Effector memory CD8-positive, alpha-beta T cell (primary cell): ENCODE data around the gene OASL.
A peak's percentile ranks its signal among the peaks of the same experiment; 100 is the strongest.
"Not testable (repeated sequence)": the region's sequence is repeated elsewhere in the genome, so short reads cannot be mapped to it uniquely, and the experiment has no call there.

Source experiments
- ATAC-seq: fragments of 150-1000 bp; cut with Tn5 transposase; replicated peaks from 2 replicates; pipeline ENCODE4 v1.10.0; 2021; ENCODE audit warnings: mild to moderate bottlenecking, moderate library complexity
- DNase-seq, 3 experiments: peaks; one replicate each; pipeline ENCODE4 v3.0.0; 2021
- H3K27ac Mint-ChIP-seq, 2 donors: one replicate each; pipeline ENCODE4 v1.8.0; 2022; ENCODE audit warnings: mild to moderate bottlenecking in 2 of 2, mixed read lengths in 2 of 2, moderate library complexity in 2 of 2
- H3K27me3 Mint-ChIP-seq, 2 donors: one replicate each; pipeline ENCODE4 v1.8.0; 2022; ENCODE audit warnings: mixed read lengths in 2 of 2
- H3K36me3 Mint-ChIP-seq: one replicate; pipeline ENCODE4 v1.8.0; 2022; ENCODE audit warnings: mild to moderate bottlenecking, moderate library complexity, mixed read lengths; ENCODE audit not compliant: insufficient read depth
- H3K4me1 Mint-ChIP-seq, 2 donors: one replicate each; pipeline ENCODE4 v1.8.0; 2022; ENCODE audit warnings: low read depth in 2 of 2, mixed read lengths in 2 of 2
- H3K4me3 Mint-ChIP-seq, 2 donors: one replicate each; pipeline ENCODE4 v1.8.0; 2022; ENCODE audit warnings: mild to moderate bottlenecking in 2 of 2, mixed read lengths in 2 of 2, moderate library complexity in 2 of 2
- H3K9me3 Mint-ChIP-seq, 2 donors: one replicate each; pipeline ENCODE4 v1.8.0; 2022; ENCODE audit warnings: mixed read lengths in 2 of 2

Gene OASL

DNA sequence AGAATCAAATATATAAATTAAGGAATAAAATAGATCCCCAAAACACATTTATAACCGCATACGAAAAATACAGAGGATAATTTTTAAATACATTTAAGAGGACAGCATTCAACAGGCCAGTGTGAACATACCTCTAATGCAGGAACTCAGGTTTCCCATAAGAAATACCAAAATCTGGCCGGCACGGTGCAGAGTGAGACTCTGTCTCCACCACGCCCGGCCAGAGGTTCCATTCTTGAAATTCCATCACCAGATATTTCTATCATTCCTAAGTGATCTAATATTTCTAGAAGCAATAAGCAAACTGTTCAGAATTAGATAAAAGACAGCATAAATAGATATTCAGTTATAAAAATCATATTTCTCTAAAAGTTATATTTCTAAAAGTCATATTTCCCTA lies 30.2 kb upstream of the OASL start:
- Mint-ChIP-seq H3K36me3 (no peaks in the 10 kb centered on the region), H3K27me3 (no peaks in the 10 kb centered on the region), H3K4me1 (no peaks in the 10 kb centered on the region), H3K27ac (no peak overlapping the region), H3K9me3 (no peaks in the 10 kb centered on the region), H3K4me3 (no peak overlapping the region)
- ATAC-seq (no peak), DNase-seq (no peak)

DNA sequence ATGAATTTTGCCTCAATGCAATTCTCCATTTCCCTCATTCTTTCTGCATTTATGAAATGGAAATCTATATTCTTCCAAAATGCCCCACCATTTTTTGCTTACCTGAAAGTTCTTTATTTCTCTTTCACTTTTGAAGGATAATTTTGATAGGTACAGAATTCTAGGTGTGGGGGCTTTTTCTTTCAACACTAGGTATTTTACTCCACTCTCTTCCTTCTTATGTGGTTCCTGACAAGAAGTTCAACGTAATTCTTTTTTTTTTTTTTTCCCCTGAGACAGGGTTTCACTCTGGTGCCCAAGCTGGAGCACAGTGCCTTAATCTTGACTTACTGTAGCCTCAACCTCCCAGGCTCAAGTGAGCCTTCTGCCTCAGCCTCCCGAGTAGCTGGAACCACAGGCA lies 26.3 kb upstream of the OASL start:
- Mint-ChIP-seq H3K36me3 (peaks cover 11% of the 10 kb centered on the region), H3K27me3 (no peaks in the 10 kb centered on the region), H3K9me3 (no peaks in the 10 kb centered on the region), H3K27ac (no peak overlapping the region), H3K4me1 (peaks cover 2 to 5% of the 10 kb centered on the region in 2 donors), H3K4me3 (no peak overlapping the region)
- no peak for ATAC-seq
- DNase-seq, result no peak

GRCh38 chr12:121064586-121064985 lies 25.5 kb upstream of the OASL start:
- not testable (repeated sequence) for H3K27me3 Mint-ChIP-seq, ATAC-seq, H3K27ac Mint-ChIP-seq, DNase-seq, H3K9me3 Mint-ChIP-seq, H3K4me3 Mint-ChIP-seq
- peaks cover 11% of the 10 kb centered on the region for H3K36me3 Mint-ChIP-seq
- peaks cover 8 to 12% of the 10 kb centered on the region in 2 donors for H3K4me1 Mint-ChIP-seq

DNA sequence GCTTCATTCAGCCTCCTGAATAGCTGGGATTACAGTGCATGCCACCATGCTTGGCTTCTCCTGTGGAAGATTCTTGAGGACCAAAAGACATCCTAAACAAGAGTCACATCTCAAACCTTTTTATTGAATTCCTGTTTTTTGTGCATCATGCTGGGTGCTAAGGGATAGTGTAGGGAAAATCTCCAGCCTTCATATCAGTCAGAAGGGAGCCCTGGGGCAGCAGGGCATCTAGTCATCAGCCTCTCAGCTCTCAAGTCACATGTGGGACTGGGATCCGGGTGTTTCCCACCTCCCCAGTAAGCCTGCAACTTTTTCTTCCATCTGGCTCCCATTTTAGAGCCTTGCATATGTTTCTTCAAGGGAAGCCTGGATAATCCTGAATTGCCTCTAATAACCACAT lies 25.1 kb upstream of the OASL start:
- peaks cover 15% of the 10 kb centered on the region for H3K36me3 Mint-ChIP-seq
- H3K4me1 Mint-ChIP-seq, result peaks cover 8 to 12% of the 10 kb centered on the region in 2 donors
- DNase-seq (no peak), ATAC-seq (no peak)
- no peaks in the 10 kb centered on the region for H3K9me3 Mint-ChIP-seq
- H3K4me3 Mint-ChIP-seq, result no peak overlapping the region
- no peak overlapping the region for H3K27ac Mint-ChIP-seq
- H3K27me3 Mint-ChIP-seq, result no peaks in the 10 kb centered on the region

DNA sequence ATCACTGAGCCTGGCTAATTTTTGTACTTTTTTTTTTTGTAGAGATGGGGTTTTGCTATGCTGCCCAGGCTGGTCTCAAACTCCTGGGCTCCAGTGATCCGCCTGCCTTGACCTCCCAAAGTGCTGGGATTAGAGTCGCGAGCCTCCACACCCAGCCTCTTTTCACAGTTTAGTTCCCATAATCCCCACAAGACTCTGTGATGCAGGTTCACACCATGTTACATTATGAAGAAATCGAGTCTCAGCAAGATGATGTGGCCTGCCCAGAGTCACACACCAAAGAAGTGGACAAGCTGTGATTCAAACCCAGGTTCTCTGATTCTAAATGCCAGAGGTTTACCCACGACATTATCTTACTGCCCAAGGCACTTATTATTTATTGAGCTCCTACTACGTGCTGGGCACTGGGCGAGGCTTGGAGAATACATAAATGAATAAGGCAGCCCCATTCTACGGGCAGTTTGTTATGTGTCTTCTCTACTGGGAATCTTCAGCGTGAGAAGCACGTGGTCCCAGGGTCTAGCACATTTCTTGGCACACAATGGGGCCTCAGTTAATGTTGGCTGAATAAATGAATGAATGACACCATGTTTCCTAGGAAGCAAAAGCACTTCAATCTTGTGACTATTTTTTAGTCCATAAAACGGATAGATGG lies 23.5 kb upstream of the OASL start:
- no peaks in the 10 kb centered on the region for H3K9me3 Mint-ChIP-seq
- H3K27me3 Mint-ChIP-seq, result no peaks in the 10 kb centered on the region
- ATAC-seq (no peak), DNase-seq (no peak)
- H3K27ac Mint-ChIP-seq, result no peak overlapping the region
- H3K36me3 Mint-ChIP-seq, result peaks cover 15% of the 10 kb centered on the region
- no peak overlapping the region for H3K4me3 Mint-ChIP-seq
- H3K4me1 Mint-ChIP-seq, result peaks cover 8 to 12% of the 10 kb centered on the region in 2 donors

- Mint-ChIP-seq H3K36me3 (peaks cover 15% of the 10 kb centered on the region), H3K9me3 (no peaks in the 10 kb centered on the region), H3K27me3 (no peaks in the 10 kb centered on the region), H3K4me3 (no peak overlapping the region), H3K27ac (no peak overlapping the region), H3K4me1 (peaks cover 8 to 12% of the 10 kb centered on the region in 2 donors)
- DNase-seq (no peak), ATAC-seq (no peak)
Measured at GRCh38 chr12:121061831-121062230, 22.8 kb upstream of the OASL start.

- DNase-seq (peak; percentile 58 to 63 (median 58)), ATAC-seq (peak; percentile 96)
- peaks cover 8 to 12% of the 10 kb centered on the region in 2 donors for H3K4me1 Mint-ChIP-seq
- peaks cover 15% of the 10 kb centered on the region for H3K36me3 Mint-ChIP-seq
- peak overlapping the region; percentile 87 to 92 for H3K4me3 Mint-ChIP-seq
- no peaks in the 10 kb centered on the region for H3K27me3 Mint-ChIP-seq
- no peaks in the 10 kb centered on the region for H3K9me3 Mint-ChIP-seq
- peak overlapping the region; percentile 98 to 100 for H3K27ac Mint-ChIP-seq
Measured at GRCh38 chr12:121060149-121061001, 21.3 kb upstream of the OASL start.

DNA sequence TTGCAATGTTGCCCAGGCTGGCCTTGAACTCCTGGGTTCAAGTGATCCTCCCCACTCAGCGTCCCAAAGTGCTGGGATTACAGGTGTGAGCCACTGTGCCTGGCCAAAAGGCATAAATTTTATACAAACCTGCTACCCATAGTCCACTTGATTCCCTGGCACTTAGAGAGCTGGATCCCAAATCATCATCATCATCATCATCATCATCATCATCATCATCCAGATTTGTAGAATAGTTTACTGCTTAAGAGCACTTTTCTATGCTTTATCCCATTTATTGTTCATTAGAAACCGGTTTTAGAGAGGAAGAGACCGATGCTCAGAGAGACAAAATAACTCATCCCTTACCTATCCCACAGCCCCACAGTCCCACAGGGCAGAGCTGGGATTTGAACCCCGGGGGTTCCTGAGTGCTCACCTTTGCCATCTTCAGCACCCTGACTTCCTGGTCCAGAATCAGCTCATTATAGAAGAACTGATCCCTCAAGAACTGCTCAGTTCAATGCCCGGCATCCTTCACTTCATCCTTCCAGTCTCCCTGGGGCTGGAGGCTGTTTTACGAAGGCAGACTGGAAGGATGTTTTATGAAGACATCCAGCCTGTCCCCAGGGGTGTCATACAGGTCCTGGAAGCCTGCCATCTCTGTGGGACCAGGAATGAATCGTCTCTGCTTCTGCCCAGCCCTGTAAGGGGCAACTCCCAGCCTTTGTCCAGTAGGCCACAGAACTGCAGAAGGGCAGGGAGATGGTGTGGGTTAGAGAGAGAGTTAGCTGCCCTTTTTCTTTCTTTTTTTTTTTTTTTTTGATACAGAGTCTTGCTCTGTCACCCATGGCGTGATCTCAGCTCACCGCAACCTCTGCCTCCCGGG lies 20.2 kb upstream of the OASL start:
- Mint-ChIP-seq H3K4me3 (peak overlapping the region; percentile 87 to 92), H3K4me1 (peaks cover 8 to 12% of the 10 kb centered on the region in 2 donors), H3K27ac (peak overlapping the region; percentile 98 to 100), H3K27me3 (no peaks in the 10 kb centered on the region), H3K9me3 (no peaks in the 10 kb centered on the region), H3K36me3 (peaks cover 15% of the 10 kb centered on the region)
- no peak for ATAC-seq
- no peak for DNase-seq

DNA sequence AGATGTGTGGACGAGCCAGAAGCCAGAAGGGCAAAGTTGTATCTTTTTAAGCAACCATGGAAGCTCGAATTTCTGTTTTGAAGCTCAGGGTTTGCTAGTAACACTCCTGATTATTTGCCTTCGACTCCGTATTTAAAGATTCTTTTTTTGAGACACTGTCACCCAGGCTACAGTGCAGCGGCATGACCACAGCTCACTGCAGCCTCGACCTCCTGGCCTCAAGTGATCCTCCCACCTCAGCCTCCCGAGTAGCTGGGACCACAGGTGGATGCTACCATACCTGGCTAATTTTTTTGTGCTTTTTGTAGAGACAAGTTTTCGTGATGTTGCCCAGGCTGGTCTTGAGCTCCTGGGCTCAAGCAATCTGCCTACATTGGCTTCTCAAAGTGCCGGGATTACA lies 18.7 kb upstream of the OASL start:
- no peak overlapping the region for H3K4me3 Mint-ChIP-seq
- H3K4me1 Mint-ChIP-seq, result peaks cover 8 to 12% of the 10 kb centered on the region in 2 donors
- no peaks in the 10 kb centered on the region for H3K9me3 Mint-ChIP-seq
- no peak for DNase-seq
- ATAC-seq, result no peak
- peaks cover 15% of the 10 kb centered on the region for H3K36me3 Mint-ChIP-seq
- H3K27me3 Mint-ChIP-seq, result no peaks in the 10 kb centered on the region
- peak overlapping the region in 1 of 2 donors; percentile 100 for H3K27ac Mint-ChIP-seq

DNA sequence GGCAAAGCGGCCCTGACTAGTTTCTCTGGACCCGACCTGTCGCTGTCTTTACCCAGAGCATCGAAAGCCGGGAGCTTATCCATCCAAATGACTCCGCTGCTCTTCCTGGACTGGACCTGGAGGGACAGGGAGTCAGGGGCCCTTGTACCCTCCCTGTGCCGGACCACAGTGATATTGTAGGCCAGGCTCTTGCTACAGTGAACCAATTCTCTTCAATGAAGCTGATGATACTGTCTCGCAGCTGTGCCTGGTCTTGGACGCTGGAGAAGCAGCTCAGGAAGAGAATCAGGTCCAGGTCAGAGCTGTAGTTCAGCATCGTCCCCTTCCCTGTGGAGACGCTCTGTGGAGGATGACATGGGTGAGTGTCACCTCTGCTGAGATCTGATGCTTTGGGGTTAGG lies 14.7 kb upstream of the OASL start:
- no peaks in the 10 kb centered on the region for H3K9me3 Mint-ChIP-seq
- H3K27me3 Mint-ChIP-seq, result no peaks in the 10 kb centered on the region
- H3K4me3 Mint-ChIP-seq, result no peak overlapping the region
- ATAC-seq (no peak), DNase-seq (no peak)
- no peaks in the 10 kb centered on the region for H3K36me3 Mint-ChIP-seq
- peak overlapping the region in 1 of 2 donors; percentile 17 for H3K27ac Mint-ChIP-seq
- H3K4me1 Mint-ChIP-seq, result no peaks in the 10 kb centered on the region

DNA sequence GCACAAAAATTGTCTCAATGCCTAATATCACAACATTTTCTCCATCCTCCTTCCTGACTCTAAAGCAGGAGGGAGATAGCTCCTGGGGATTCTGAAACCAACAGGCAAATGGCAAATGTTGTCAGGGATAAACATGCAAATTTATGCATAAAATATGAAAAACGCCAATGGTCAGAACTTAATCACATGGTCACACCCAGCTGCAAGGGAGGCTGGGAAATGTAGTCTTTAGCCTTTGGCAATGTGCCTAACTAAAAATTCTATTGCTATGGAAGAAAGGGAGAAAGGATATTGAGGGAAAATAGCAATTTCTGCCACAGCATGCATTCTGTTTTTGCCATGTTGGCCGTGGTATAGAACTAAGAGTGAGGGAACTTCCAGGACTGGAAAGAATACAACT lies 11.7 kb upstream of the OASL start:
- Mint-ChIP-seq H3K4me3 (no peak overlapping the region), H3K4me1 (peaks cover 2% of the 10 kb centered on the region in 2 donors), H3K27ac (no peak overlapping the region), H3K27me3 (no peaks in the 10 kb centered on the region), H3K36me3 (no peaks in the 10 kb centered on the region), H3K9me3 (no peaks in the 10 kb centered on the region)
- ATAC-seq, result no peak
- no peak for DNase-seq

GRCh38 chr12:121048442-121048841 lies 9.4 kb upstream of the OASL start:
- peak; percentile 24 for ATAC-seq
- H3K4me3 Mint-ChIP-seq, result peak overlapping the region; percentile 55 to 70
- no peaks in the 10 kb centered on the region for H3K36me3 Mint-ChIP-seq
- H3K4me1 Mint-ChIP-seq, result peaks cover 2% of the 10 kb centered on the region in 2 donors
- peak overlapping the region in 1 of 2 donors; percentile 11 for H3K27ac Mint-ChIP-seq
- no peak for DNase-seq
- no peaks in the 10 kb centered on the region for H3K9me3 Mint-ChIP-seq
- no peaks in the 10 kb centered on the region for H3K27me3 Mint-ChIP-seq

DNA sequence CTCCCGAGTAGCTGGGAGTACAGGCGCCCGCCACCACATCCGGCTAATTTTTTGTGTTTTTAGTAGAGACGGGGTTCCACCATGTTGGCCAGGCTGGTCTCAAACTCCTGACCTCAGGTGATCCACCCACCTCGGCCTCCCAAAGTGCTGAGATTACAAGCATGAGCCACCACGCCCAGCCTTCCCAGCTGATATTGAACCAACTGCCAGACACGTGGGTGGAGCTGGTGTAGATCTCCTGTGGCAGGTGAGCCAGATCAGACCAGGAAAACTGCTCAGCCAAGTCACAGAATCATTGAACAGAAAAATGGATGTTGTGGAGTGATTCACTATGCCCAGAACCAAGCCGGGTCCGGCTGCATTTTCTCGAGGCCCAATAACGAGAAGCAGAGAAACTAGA lies 8.4 kb upstream of the OASL start:
- ATAC-seq, H3K4me3 Mint-ChIP-seq, DNase-seq, H3K4me1 Mint-ChIP-seq, H3K27ac Mint-ChIP-seq, H3K36me3 Mint-ChIP-seq, H3K9me3 Mint-ChIP-seq, H3K27me3 Mint-ChIP-seq: not testable (repeated sequence)
